ENCODE data around the gene SHKBP1.
"Not testable (repeated sequence)": the region's sequence is repeated elsewhere in the genome, so short reads cannot be mapped to it uniquely, and the experiment has no call there.

The SHKBP1 gene

GRCh38 chr19:40585241-40585981 lies 8.7 kb downstream of the SHKBP1 start:
- no peak for DNase-seq

- no peak for DNase-seq
These were observed 9.3 kb downstream of the SHKBP1 start for GRCh38 chr19:40585982-40586422.

GRCh38 chr19:40586611-40587010 lies 9.9 kb downstream of the SHKBP1 start:
- DNase-seq = no peak

GRCh38 chr19:40588110-40588854 lies 11.6 kb downstream of the SHKBP1 start:
- DNase-seq = no peak

GRCh38 chr19:40588926-40589569 lies 12.4 kb downstream of the SHKBP1 start:
- no peak for DNase-seq

- no peak for DNase-seq
These were observed 13.1 kb downstream of the SHKBP1 start for GRCh38 chr19:40589591-40590429.

GRCh38 chr19:40590464-40591265 lies 14.0 kb downstream of the SHKBP1 start:
- no peak for DNase-seq

- DNase-seq = not testable (repeated sequence)
These were observed 15.1 kb downstream of the SHKBP1 start for GRCh38 chr19:40591724-40592123.

GRCh38 chr19:40592170-40592569 lies 15.5 kb downstream of the SHKBP1 start:
- DNase-seq = no peak

- DNase-seq = no peak
These were observed 17.6 kb downstream of the SHKBP1 start for GRCh38 chr19:40594255-40594654.

GRCh38 chr19:40594657-40595091 lies 18.0 kb downstream of the SHKBP1 start:
- no peak for DNase-seq

GRCh38 chr19:40596608-40597328 lies 20.1 kb downstream of the SHKBP1 start:
- no peak for DNase-seq

GRCh38 chr19:40597329-40597838 lies 20.7 kb downstream of the SHKBP1 start:
- no peak for DNase-seq

GRCh38 chr19:40598121-40598917 lies 21.6 kb downstream of the SHKBP1 start:
- DNase-seq = peak; percentile 83

GRCh38 chr19:40598918-40599307 lies 22.2 kb downstream of the SHKBP1 start:
- DNase-seq = no peak

- DNase-seq = no peak
These were observed 22.7 kb downstream of the SHKBP1 start for GRCh38 chr19:40599331-40599901.

- no peak for DNase-seq
These were observed 23.4 kb downstream of the SHKBP1 start for GRCh38 chr19:40599902-40600569.

GRCh38 chr19:40600570-40601133 lies 24.0 kb downstream of the SHKBP1 start:
- no peak for DNase-seq

Measured in stimulated activated CD4-positive, alpha-beta T cell treated with anti-CD3 and anti-CD28 coated beads, Interleukin-12 subunit alpha, Interleukin-12 subunit beta, amount 100 ng/mL, for 4 hours (primary cell).